Measurements from ENCODE around the gene SVOP. TPM values are rescaled to one million over a fixed set of nuclear protein-coding genes. Genes with fewer than 3 reads are reported as not detected.

Gene SVOP
- total and polyA plus RNA-seq, 7 donors = 0.23 to 1.1 (median 0.68) TPM; not detected in 2

GRCh38 chr12:108930756-108931155 is 90.1 kb downstream of the SVOP start:
- no peaks in the 10 kb centered on the region for H3K9me3 ChIP-seq
- intact Hi-C loops (cut with DNase I) = no loop called here
- H3K4me3 ChIP-seq = no peak overlapping the region
- WGBS, 2 donors = 78 to 87% methylated on average over 3 of the region's 3 CpGs
- no peak for DNase-seq
- H3K4me1 ChIP-seq = no peaks in the 10 kb centered on the region
- no peaks in the 10 kb centered on the region for H3K27me3 ChIP-seq
- no peaks in the 10 kb centered on the region for H3K36me3 ChIP-seq
- no peak for TF ChIP-seq CTCF (IDR thresholded peaks at IDR 0.05)
- H3K27ac ChIP-seq = no peak overlapping the region

GRCh38 chr12:108930155-108930554 is 90.7 kb downstream of the SVOP start:
- Histone ChIP-seq H3K9me3 (no peaks in the 10 kb centered on the region), H3K27ac (no peak overlapping the region), H3K4me3 (no peak overlapping the region), H3K36me3 (no peaks in the 10 kb centered on the region), H3K4me1 (no peaks in the 10 kb centered on the region), H3K27me3 (no peaks in the 10 kb centered on the region)
- intact Hi-C loops (cut with DNase I) = no loop called here
- 16 to 33% methylated on average over 5 of the region's 5 CpGs for WGBS, 2 donors
- no peak for TF ChIP-seq CTCF (IDR thresholded peaks at IDR 0.05)
- TF ChIP-seq EP300 (IDR thresholded peaks at IDR 0.05) = no peak
- TF ChIP-seq POLR2AphosphoS5 (IDR thresholded peaks at IDR 0.05) = no peak
- no peak for TF ChIP-seq POLR2A (IDR thresholded peaks at IDR 0.05)
- DNase-seq = no peak

GRCh38 chr12:108928695-108929094 is 92.2 kb downstream of the SVOP start:
- H3K4me1 ChIP-seq = no peaks in the 10 kb centered on the region
- intact Hi-C loops (cut with DNase I) = no loop called here
- TF ChIP-seq EP300 (IDR thresholded peaks at IDR 0.05) = no peak
- no peak for TF ChIP-seq CTCF (IDR thresholded peaks at IDR 0.05)
- TF ChIP-seq POLR2A (IDR thresholded peaks at IDR 0.05) = no peak
- no peak for TF ChIP-seq POLR2AphosphoS5 (IDR thresholded peaks at IDR 0.05)
- no peaks in the 10 kb centered on the region for H3K36me3 ChIP-seq
- H3K9me3 ChIP-seq = no peaks in the 10 kb centered on the region
- DNase-seq = no peak
- no peaks in the 10 kb centered on the region for H3K27me3 ChIP-seq
- 56 to 78% methylated on average over 8 of the region's 8 CpGs for WGBS, 2 donors
- no peak overlapping the region for H3K4me3 ChIP-seq
- H3K27ac ChIP-seq = no peak overlapping the region

- no peak for DNase-seq
- no peaks in the 10 kb centered on the region for H3K36me3 ChIP-seq
- 93 to 95% methylated on average over 3 of the region's 3 CpGs for WGBS, 2 donors
- no peak overlapping the region for H3K27ac ChIP-seq
- no peak for TF ChIP-seq POLR2A (IDR thresholded peaks at IDR 0.05)
- TF ChIP-seq POLR2AphosphoS5 (IDR thresholded peaks at IDR 0.05) = no peak
- no peak for TF ChIP-seq CTCF (IDR thresholded peaks at IDR 0.05)
- no peak for TF ChIP-seq EP300 (IDR thresholded peaks at IDR 0.05)
- peaks cover 0 to 4% (median 0%) of the 10 kb centered on the region in 4 donors for H3K9me3 ChIP-seq
- H3K27me3 ChIP-seq = no peaks in the 10 kb centered on the region
- intact Hi-C loops (cut with DNase I) = no loop called here
- no peak overlapping the region for H3K4me3 ChIP-seq
- H3K4me1 ChIP-seq = no peaks in the 10 kb centered on the region
Observed at GRCh38 chr12:108922918-108923317, 98.0 kb downstream of the SVOP start.

GRCh38 chr12:108921946-108922345 is 98.9 kb downstream of the SVOP start:
- intact Hi-C loops (cut with DNase I) = no loop called here
- H3K9me3 ChIP-seq = peaks cover 0 to 4% (median 0%) of the 10 kb centered on the region in 4 donors
- TF ChIP-seq CTCF (IDR thresholded peaks at IDR 0.05) (no peak), POLR2A (IDR thresholded peaks at IDR 0.05) (no peak), POLR2AphosphoS5 (IDR thresholded peaks at IDR 0.05) (no peak), EP300 (IDR thresholded peaks at IDR 0.05) (no peak)
- no peaks in the 10 kb centered on the region for H3K27me3 ChIP-seq
- WGBS, 2 donors = 44 to 69% methylated on average over 3 of the region's 3 CpGs
- no peaks in the 10 kb centered on the region for H3K36me3 ChIP-seq
- H3K4me3 ChIP-seq = no peak overlapping the region
- H3K4me1 ChIP-seq = no peaks in the 10 kb centered on the region
- no peak for DNase-seq
- no peak overlapping the region for H3K27ac ChIP-seq
